ENCODE measurements around the gene ADM2. TPM values are rescaled to one million over a fixed set of nuclear protein-coding genes. Genes with fewer than 3 reads are reported as not detected.

Gene ADM2
- total RNA-seq, 4 donors from 2014 or later: not detected

DNA sequence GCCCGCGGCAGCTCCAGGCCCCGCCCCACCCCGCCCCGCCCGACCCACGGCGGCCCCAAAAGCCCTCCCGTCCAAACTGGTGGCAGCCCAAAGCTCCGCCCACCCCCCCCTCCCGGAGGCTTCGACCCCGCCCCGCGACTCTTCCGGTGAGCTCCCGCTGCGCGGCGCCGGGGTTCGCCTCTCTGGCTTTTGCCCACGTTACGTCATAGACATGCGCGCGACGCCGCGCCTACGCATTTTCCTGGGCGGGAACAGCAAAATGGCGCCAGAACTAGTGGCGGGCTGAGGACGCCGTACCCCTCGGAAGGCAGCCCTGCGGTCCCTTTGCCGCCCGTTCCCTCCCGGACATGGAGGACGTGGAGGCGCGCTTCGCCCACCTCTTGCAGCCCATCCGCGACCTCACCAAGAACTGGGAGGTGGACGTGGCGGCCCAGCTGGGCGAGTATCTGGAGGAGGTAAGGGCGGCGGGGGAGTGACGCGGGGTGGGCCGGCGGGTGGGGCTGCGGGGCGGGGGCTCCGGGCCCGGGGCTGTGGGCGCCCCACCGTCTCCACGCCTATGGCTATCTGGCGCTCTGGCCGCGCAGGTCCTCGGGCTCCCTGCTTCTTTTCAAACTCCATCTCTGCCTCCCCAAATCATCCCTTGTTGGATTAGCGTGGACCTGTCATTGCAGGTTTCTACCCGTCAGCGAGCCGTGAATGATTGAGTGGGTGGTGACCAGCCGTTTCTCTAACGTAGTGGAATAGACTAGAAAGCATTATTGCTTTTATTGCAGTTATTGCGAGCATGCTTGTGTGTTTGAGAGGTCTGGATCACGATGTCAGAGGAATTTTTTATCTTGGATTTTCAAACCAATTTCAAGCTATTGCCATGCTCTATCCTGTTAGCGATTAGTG lies 26.9 kb downstream of the ADM2 start, which contains the start of gene NCAPH2:
Gene NCAPH2, plus strand, starts transcription at position 234 of the 894 bp plus-strand sequence. Its CDS starts 114 bp downstream, at position 348.
- H3K9me3 ChIP-seq: no peaks in the 10 kb centered on the region
- H3K4me3 ChIP-seq: peak within 1 kb of the TSS; percentile 90 to 100 (median 96)
- peaks cover 0 to 35% (median 16%) of the 10 kb centered on the region in 4 donors for H3K4me1 ChIP-seq
- no peaks in the 10 kb centered on the region for H3K27me3 ChIP-seq
- TF ChIP-seq EP300 (IDR thresholded peaks at IDR 0.05): peak; percentile 81 to 98
- peak in 2 of 5 experiments; percentile 26 to 31 for TF ChIP-seq CTCF (IDR thresholded peaks at IDR 0.05)
- peak; percentile 66 to 84 for TF ChIP-seq POLR2A (IDR thresholded peaks at IDR 0.05)
- H3K27ac ChIP-seq: peak within 1 kb of the TSS; percentile 83 to 99 (median 92)
- H3K36me3 ChIP-seq: peaks cover 3 to 29% (median 18%) of the 10 kb centered on the region in 3 donors
- DNase-seq (ENCODE audit: low spot score in 2 of 2): peak; percentile 90 to 92
- 1 to 2% methylated on average over 32 to 38 of the region's 76 CpGs for WGBS, 2 donors

DNA sequence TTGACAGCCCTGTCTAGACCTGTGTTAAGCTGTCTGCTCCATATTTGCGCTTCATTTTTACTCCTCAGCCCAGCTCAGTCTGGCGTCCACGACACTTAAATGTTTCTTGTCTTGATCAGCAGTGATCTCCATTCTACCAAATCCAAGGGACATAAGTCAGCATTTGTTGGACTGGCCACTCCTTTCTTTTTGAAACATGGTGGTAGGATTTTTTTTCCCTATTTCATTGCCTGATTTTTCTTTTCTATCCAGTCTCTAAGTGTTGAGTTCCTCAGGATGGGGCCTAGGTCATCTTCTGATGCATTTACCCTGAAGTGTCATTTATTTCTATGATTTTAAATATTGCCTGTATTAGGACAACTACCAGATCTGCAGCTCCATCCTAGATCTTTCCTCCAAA lies 27.6 kb downstream of the ADM2 start:
- TF ChIP-seq CTCF (IDR thresholded peaks at IDR 0.05) (no peak), POLR2A (IDR thresholded peaks at IDR 0.05) (no peak), EP300 (IDR thresholded peaks at IDR 0.05) (no peak)
- H3K9me3 ChIP-seq: no peaks in the 10 kb centered on the region
- H3K27me3 ChIP-seq: no peaks in the 10 kb centered on the region
- peak overlapping the region; percentile 79 to 99 (median 89) for H3K27ac ChIP-seq
- H3K4me3 ChIP-seq: peak overlapping the region; percentile 50 to 98 (median 78)
- peaks cover 0 to 35% (median 16%) of the 10 kb centered on the region in 4 donors for H3K4me1 ChIP-seq
- WGBS, 2 donors: 5 to 12% methylated on average over 3 of the region's 3 CpGs
- no peak for DNase-seq (ENCODE audit: low spot score in 2 of 2)
- H3K36me3 ChIP-seq: peaks cover 3 to 23% (median 13%) of the 10 kb centered on the region in 3 donors

DNA sequence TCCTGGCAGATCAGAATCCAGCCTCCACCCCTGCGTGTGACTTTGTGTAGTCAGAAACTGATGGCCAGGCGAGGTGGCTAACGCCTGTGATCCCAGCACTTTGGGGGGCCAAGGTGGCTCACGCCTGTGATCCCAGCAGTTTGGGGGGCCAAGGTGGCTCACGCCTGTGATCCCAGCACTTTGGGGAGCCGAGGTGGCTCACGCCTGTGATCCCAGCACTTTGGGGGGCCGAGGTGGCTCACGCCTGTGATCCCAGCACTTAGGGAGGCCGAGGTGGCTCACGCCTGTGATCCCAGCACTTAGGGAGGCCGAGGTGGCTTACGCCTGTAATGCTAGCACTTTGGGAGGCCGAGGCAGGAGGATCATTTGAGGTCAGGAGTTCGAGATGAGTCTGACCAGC lies 31.8 kb downstream of the ADM2 start:
- H3K4me1 ChIP-seq: peaks cover 0 to 16% (median 6%) of the 10 kb centered on the region in 4 donors
- TF ChIP-seq POLR2A (IDR thresholded peaks at IDR 0.05) (no peak), EP300 (IDR thresholded peaks at IDR 0.05) (no peak), CTCF (IDR thresholded peaks at IDR 0.05) (no peak)
- H3K4me3 ChIP-seq: no peak overlapping the region
- H3K27me3 ChIP-seq: no peaks in the 10 kb centered on the region
- DNase-seq (ENCODE audit: low spot score in 2 of 2): no peak
- 92 to 95% methylated on average over 15 of the region's 15 CpGs for WGBS, 2 donors
- no peaks in the 10 kb centered on the region for H3K9me3 ChIP-seq
- no peak overlapping the region for H3K27ac ChIP-seq
- H3K36me3 ChIP-seq: peaks cover 0 to 35% (median 20%) of the 10 kb centered on the region in 3 donors

- H3K9me3 ChIP-seq: no peaks in the 10 kb centered on the region
- no peaks in the 10 kb centered on the region for H3K4me1 ChIP-seq
- no peak overlapping the region for H3K4me3 ChIP-seq
- DNase-seq (ENCODE audit: low spot score in 2 of 2): no peak
- H3K27ac ChIP-seq: no peak overlapping the region
- WGBS, 2 donors: 81 to 82% methylated on average over 8 of the region's 8 CpGs
- H3K36me3 ChIP-seq: peaks cover 0 to 64% (median 33%) of the 10 kb centered on the region in 3 donors
- no peak for TF ChIP-seq POLR2A (IDR thresholded peaks at IDR 0.05)
- no peak for TF ChIP-seq CTCF (IDR thresholded peaks at IDR 0.05)
- TF ChIP-seq EP300 (IDR thresholded peaks at IDR 0.05): no peak
- H3K27me3 ChIP-seq: no peaks in the 10 kb centered on the region
Observed at GRCh38 chr22:50516068-50516467, 34.7 kb downstream of the ADM2 start.

- Histone ChIP-seq H3K9me3 (no peaks in the 10 kb centered on the region), H3K27me3 (no peaks in the 10 kb centered on the region), H3K4me1 (no peaks in the 10 kb centered on the region), H3K36me3 (peaks cover 0 to 73% (median 37%) of the 10 kb centered on the region in 3 donors), H3K4me3 (no peak overlapping the region), H3K27ac (no peak overlapping the region)
- WGBS, 2 donors: 78 to 81% methylated on average over 16 of the region's 16 CpGs
- TF ChIP-seq POLR2A (IDR thresholded peaks at IDR 0.05): no peak
- no peak for TF ChIP-seq EP300 (IDR thresholded peaks at IDR 0.05)
- no peak for TF ChIP-seq CTCF (IDR thresholded peaks at IDR 0.05)
- no peak for DNase-seq (ENCODE audit: low spot score in 2 of 2)
Observed at GRCh38 chr22:50516891-50517290, 35.5 kb downstream of the ADM2 start.
